HFF-Myc (cell line): Measurements from ENCODE around the gene NUDCD3.
"Not testable (repeated sequence)": the region's sequence is repeated elsewhere in the genome, so short reads cannot be mapped to it uniquely, and the experiment has no call there.

Source experiments
- DNase-seq: peaks from one replicate; pipeline ENCODE4 v3.0.0-alpha.2; 2011; ENCODE audit warnings: low read depth; ENCODE audit errors: extremely low read depth
- H3K4me3 ChIP-seq: replicated peaks from 2 replicates; pipeline ENCODE4 v1.5.1; 2011; ENCODE audit warnings: low read depth, mild to moderate bottlenecking, control low read depth, low read length
- TF ChIP-seq, protein P1 (sequence below): IDR thresholded peaks from 2 replicates; pipeline ENCODE4 v1.5.1; 2012; ENCODE audit warnings: mild to moderate bottlenecking, low read depth, low read length, control low read depth; ENCODE audit errors: missing control alignments

Gene NUDCD3

DNA sequence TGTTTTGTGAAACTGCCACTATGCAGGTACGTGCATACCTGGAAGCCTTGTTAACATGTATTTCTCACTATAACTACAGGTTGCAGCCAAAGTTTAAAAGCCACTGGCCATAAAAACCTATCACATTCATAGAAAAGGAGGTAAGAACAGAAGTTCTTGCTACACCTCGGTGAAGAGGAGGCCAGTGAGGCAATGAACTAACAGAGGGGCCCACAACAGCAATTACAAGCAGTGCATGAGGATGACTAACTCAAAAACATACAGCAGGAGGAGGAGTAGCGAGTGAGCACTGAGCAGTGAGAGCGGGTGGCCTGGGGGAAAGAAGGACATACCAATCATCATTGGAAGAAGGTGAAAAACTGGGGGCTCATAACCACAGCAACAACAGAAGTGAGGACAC lies 51.6 kb downstream of the NUDCD3 start:
- DNase-seq, result no peak
- no peak overlapping the region for H3K4me3 ChIP-seq
- TF ChIP-seq, protein P1, sequence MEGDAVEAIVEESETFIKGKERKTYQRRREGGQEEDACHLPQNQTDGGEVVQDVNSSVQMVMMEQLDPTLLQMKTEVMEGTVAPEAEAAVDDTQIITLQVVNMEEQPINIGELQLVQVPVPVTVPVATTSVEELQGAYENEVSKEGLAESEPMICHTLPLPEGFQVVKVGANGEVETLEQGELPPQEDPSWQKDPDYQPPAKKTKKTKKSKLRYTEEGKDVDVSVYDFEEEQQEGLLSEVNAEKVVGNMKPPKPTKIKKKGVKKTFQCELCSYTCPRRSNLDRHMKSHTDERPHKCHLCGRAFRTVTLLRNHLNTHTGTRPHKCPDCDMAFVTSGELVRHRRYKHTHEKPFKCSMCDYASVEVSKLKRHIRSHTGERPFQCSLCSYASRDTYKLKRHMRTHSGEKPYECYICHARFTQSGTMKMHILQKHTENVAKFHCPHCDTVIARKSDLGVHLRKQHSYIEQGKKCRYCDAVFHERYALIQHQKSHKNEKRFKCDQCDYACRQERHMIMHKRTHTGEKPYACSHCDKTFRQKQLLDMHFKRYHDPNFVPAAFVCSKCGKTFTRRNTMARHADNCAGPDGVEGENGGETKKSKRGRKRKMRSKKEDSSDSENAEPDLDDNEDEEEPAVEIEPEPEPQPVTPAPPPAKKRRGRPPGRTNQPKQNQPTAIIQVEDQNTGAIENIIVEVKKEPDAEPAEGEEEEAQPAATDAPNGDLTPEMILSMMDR, result no peak

DNA sequence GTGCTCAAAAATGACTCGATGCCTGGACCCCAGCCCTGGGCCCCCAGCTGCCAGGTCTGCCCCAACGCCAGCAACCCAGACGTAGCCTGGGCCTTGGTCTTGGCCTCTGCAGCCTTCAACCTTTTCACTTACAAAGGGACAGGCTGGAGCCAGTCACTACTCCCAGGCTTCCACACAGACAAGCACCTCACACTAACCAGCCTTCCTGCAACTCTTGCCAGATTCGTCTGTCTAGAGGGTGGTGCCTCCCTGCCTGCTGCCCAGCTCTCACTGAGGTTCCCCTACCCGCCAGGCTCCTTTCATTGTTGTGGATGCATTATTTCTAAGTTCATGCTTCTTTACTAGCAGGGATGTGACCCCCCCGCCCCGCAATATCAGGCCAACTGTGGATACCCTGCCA lies 56.3 kb downstream of the NUDCD3 start:
- TF ChIP-seq, protein P1, result no peak
- no peak overlapping the region for H3K4me3 ChIP-seq
- no peak for DNase-seq

DNA sequence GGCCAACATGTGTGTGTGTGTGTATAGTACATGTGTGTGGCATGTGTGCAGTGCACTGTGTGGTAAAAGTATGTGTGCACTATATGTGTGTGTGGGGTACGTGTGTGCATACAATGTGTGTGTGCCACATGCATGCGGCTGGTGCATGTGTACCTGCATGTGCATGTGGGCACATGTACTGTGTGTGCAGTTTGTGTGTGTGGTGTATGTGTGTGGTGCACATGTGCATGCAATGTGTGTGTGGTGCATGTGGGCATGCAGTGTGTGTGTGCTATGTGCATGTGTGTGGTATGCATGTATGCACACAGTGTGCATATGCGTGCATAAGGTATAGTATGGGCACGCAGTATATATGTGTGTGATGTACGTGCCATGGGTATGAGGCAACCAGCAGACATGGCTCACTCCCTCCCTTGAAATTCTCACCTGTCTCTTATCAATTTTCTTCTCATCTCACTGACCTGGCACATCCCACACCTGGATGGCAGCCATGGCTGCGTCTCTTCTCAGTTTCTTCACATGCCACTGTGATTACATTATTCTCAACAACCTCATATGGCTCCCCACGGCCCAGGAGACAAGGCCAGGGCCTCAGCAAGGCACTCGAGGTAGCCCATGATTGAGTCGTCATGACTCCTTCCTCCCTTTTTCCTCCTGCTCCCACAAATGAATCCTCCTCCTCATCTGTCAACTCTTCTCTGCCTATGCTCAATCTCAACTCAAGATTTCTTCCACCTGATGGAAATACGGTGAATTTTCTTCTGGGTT lies 57.0 kb downstream of the NUDCD3 start:
- no peak for DNase-seq
- H3K4me3 ChIP-seq, result no peak overlapping the region
- TF ChIP-seq, protein P1, result no peak

DNA sequence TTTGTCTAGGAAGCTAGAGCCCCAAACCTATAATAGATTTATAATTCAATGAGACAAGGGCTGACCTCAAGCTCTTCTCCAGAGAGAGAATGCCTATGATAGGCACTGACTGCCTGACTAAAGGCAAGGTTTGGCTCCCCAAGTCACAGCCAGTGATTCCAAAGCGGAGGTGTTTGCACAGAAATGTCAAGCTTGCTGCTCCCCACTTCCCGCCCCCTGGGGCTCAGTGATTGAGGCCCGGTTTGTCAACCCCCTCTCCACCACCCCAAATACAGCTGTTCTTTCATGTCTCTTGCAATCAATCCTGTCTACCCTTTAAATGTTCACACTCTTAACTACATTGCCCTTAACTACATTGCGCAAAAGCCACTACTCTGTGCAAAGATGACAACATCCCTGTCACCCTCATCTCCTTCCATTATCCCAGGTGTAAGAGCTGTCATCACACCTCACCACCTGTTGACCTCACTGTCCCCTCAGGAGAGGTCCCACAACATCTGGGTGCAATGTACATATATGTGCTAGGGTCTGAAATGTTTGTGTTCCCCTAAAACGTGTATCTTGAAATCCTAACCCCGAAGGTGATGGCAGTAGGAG lies 58.0 kb downstream of the NUDCD3 start:
- no peak for DNase-seq
- no peak overlapping the region for H3K4me3 ChIP-seq
- TF ChIP-seq, protein P1, result no peak

DNA sequence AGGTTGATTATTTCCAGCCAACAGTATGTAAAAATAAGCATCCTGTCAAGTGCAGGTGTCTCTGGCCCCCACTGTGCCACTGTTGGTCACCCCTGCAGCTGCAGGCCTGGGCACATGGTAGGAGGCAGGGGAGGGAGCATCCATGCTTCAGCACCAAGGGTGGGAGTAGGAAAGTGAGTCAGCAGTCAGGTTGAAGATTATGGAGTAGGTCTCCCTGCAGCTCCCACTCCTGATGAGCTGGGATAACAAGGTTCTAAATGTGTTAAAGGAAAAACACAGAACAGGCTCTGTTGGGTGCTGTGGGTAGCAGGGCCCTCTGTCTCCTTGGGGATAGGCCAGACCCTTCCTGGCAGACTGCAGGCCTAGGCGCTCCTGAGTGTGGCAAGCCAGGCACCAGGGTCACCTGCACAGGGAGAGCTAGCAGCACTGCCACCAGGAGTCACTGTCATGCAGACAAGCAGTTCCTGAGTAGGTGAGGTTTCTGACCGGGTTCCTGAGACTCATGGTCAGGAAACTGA lies 59.3 kb downstream of the NUDCD3 start:
- no peak for DNase-seq
- TF ChIP-seq, protein P1, result no peak

DNA sequence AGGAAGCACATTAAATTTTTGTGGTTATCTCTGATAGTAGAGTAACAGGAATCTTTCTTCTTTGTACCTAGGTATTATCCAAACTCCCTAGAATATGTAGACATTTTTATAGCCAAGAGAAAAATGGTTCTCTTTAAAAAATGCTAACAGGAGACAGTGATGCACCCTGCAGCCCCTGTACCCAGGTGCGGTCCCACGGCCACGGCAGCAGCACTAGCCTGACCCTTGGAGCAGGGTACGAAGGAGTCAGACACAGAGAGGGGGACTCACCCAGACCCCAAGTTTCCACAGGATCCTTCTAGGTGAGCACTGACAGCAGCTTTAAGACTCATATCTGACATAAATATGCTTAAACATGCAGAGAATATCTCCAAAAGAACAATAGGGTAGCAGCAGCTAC lies 60.4 kb downstream of the NUDCD3 start:
- DNase-seq, result no peak
- TF ChIP-seq, protein P1, result no peak

More for the DNA sequence above, 59.3 kb downstream of the NUDCD3 start:
- H3K4me3 ChIP-seq, result no peak overlapping the region

DNA sequence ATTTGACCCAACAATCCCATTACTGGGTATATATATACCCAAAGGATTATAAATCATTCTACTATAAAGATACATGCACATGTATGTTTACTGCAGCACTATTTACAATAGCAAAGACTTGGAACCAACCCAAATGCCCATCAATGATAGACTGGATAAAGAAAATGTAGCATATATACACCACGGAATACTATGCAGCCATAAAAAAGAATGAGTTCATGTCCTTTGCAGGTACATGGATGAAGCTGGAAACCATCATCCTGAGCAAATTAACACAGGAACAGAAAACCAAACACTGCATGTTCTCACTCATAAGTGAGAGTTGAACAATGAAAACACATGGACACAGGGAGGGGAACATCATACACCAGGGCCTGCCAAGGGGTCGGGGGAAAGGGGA lies 65.7 kb downstream of the NUDCD3 start:
- not testable (repeated sequence) for H3K4me3 ChIP-seq, DNase-seq

More for the DNA sequence above, 60.4 kb downstream of the NUDCD3 start:
- no peak overlapping the region for H3K4me3 ChIP-seq
